ENCODE data around the gene MAP1LC3A.

The MAP1LC3A gene

GRCh38 chr20:34549929-34550305 is 8.6 kb upstream of the MAP1LC3A start:
- DNase-seq: no peak

- no peak for DNase-seq
Observed at GRCh38 chr20:34552569-34552968, 5.9 kb upstream of the MAP1LC3A start.

GRCh38 chr20:34553366-34553867 is 5.1 kb upstream of the MAP1LC3A start:
- DNase-seq: no peak

- DNase-seq: no peak
Observed at GRCh38 chr20:34557936-34558319, 590 bp upstream of the MAP1LC3A start.

- no peak for DNase-seq
Observed at GRCh38 chr20:34559311-34560140, 1.0 kb downstream of the MAP1LC3A start.

GRCh38 chr20:34560141-34560523 is 1.6 kb downstream of the MAP1LC3A start:
- no peak for DNase-seq

- DNase-seq: no peak
Observed at GRCh38 chr20:34560614-34561013, 2.1 kb downstream of the MAP1LC3A start.

- DNase-seq: no peak
Observed at GRCh38 chr20:34561661-34562060, 3.1 kb downstream of the MAP1LC3A start.

GRCh38 chr20:34562641-34563040 is 4.1 kb downstream of the MAP1LC3A start:
- no peak for DNase-seq

GRCh38 chr20:34564833-34565232 is 6.3 kb downstream of the MAP1LC3A start:
- DNase-seq: no peak

- no peak for DNase-seq
Observed at GRCh38 chr20:34566978-34567891, 8.7 kb downstream of the MAP1LC3A start.

GRCh38 chr20:34567892-34568865 is 9.7 kb downstream of the MAP1LC3A start:
- DNase-seq: no peak

GRCh38 chr20:34569598-34569997 is 11.1 kb downstream of the MAP1LC3A start:
- no peak for DNase-seq

GRCh38 chr20:34570859-34571306 is 12.4 kb downstream of the MAP1LC3A start:
- no peak for DNase-seq

GRCh38 chr20:34571753-34572152 is 13.2 kb downstream of the MAP1LC3A start:
- no peak for DNase-seq

GRCh38 chr20:34573541-34574300 is 15.2 kb downstream of the MAP1LC3A start:
- DNase-seq: no peak

GRCh38 chr20:34574426-34574825 is 15.9 kb downstream of the MAP1LC3A start:
- no peak for DNase-seq

- DNase-seq: no peak
Observed at GRCh38 chr20:34574861-34575260, 16.3 kb downstream of the MAP1LC3A start.

- no peak for DNase-seq
Observed at GRCh38 chr20:34575271-34575670, 16.8 kb downstream of the MAP1LC3A start.

- DNase-seq: no peak
Observed at GRCh38 chr20:34575756-34576155, 17.2 kb downstream of the MAP1LC3A start.

- DNase-seq: no peak
Observed at GRCh38 chr20:34577061-34577460, 18.5 kb downstream of the MAP1LC3A start.

GRCh38 chr20:34578025-34578424 is 19.5 kb downstream of the MAP1LC3A start:
- no peak for DNase-seq
